Adrenal gland (tissue), 12 donors: ENCODE data around the gene AGBL1. TPM values are rescaled to one million over a fixed set of nuclear protein-coding genes. Genes with fewer than 3 reads are reported as not detected.

Experiments used
- DNase-seq, 7 donors: peaks; one replicate each; pipeline ENCODE4 v3.0.0-alpha.2; 2019 to 2020
- H3K27ac ChIP-seq, 5 donors: fragments of 200-600 bp; sonication (generic) in 4 of 5; 1 replicate in 3 of 5; 2 replicates in 2 of 5; pipeline versions ENCODE4 v1.5.1 to v1.8.0; 2016 to 2020; ENCODE audit warnings: mild to moderate bottlenecking in 1 of 5
- H3K27me3 ChIP-seq: fragments of 200-600 bp; 2 replicates; pipeline ENCODE4 v1.8.0; 2021
- H3K36me3 ChIP-seq, 2 donors: fragments of 200-600 bp; replicated peaks in 1 of 2; 1 replicate in 1 of 2; 2 replicates in 1 of 2; pipeline versions ENCODE4 v1.5.1 to v1.8.0; 2018 to 2022
- H3K4me1 ChIP-seq, 2 donors: fragments of 200-600 bp; replicated peaks in 1 of 2; 1 replicate in 1 of 2; 2 replicates in 1 of 2; pipeline versions ENCODE4 v1.5.1 to v1.8.0; 2018 to 2021
- H3K4me3 ChIP-seq, 4 donors: fragments of 200-600 bp; sonication (generic) in 3 of 4; one replicate each; pipeline ENCODE4 v1.5.1; 2016 to 2018
- H3K9me3 ChIP-seq, 3 donors: fragments of 200-600 bp; sonication (generic) in 1 of 3; replicated peaks in 1 of 3; 1 replicate in 2 of 3; 2 replicates in 1 of 3; pipeline versions ENCODE4 v1.5.1 to v1.8.0; 2016 to 2021
- POLR2A ChIP-seq, 2 donors: fragments of 450-650 bp; IDR thresholded peaks; one replicate each; pipeline ENCODE4 v1.6.1; 2017; ENCODE audit warnings: antibody characterized with exemption in 2 of 2, mild to moderate bottlenecking in 2 of 2, moderate library complexity in 1 of 2
- WGBS, 4 donors: extraction: QIAGEN DNeasy Blood & Tissue Kit in 2 of 4; methylation state at CpG; one replicate each; pipeline versions ENCODE4 v1.1.5 to v1.1.7; 2013 to 2017; 5-methylcytosine and 5-hydroxymethylcytosine counted together
- intact Hi-C, 2 donors: fragments of 100-400 bp; cut with DNase I; formaldehyde crosslinking; loops; one replicate each; pipeline versions ENCODE4 v1.14.1 to v1.15.0; 2022 to 2023
- polyA plus RNA-seq, 3 donors: library from polyadenylated mRNA; stranded (reverse); fragments of 200-250 nt in 2 of 3; fragments of 350-450 nt in 1 of 3; fragmentation: Illumina TruSeq in 1 of 3; extraction: RNeasy Lipid Tissue Mini Kit (QIAGEN cat#74804) in 1 of 3; gene quantifications; one replicate each; pipeline ENCODE4 v1.2.3, GENCODE V29; 2013 to 2014
- total RNA-seq, 9 donors: library from RNA; depleted of rRNA in 4 of 9; stranded (reverse); fragments of >200 nt in 4 of 9; fragments of 120-200 nt in 1 of 9; fragmentation: NEBNext Ultra II Directional in 1 of 9; extraction: Animal tissue kit (Norgen Biotek cat#: 25700) in 1 of 9; gene quantifications; one replicate each; pipeline versions ENCODE4 v1.1.0 to v1.2.4, GENCODE V29; 2013 to 2023
- TF ChIP-seq, protein P1 (sequence below), 6 experiments: fragments of 450-650 bp in 4 of 6; fragments of 200-600 bp in 2 of 6; sonication (generic) in 1 of 6; IDR thresholded peaks; 1 replicate in 5 of 6; 2 replicates in 1 of 6; pipeline versions ENCODE4 v1.5.1 to v1.8.0; 2016 to 2021; ENCODE audit warnings: antibody characterized with exemption in 6 of 6, mild to moderate bottlenecking in 2 of 6, moderate library complexity in 1 of 6
- donor health status: healthy with polysubstance abuse.
- donor health status: Bipolar disorder and iron deficiency.
- donor health status: DM: yes; HTN: yes; CAD: no.
- donor health status: DM: no; HTN: no; CAD: no.
- donor health status: DM: no; HTN: no; CAD: no.
- donor health status: DM: yes; HTN: yes; CAD: no.

Gene AGBL1
- total and polyA plus RNA-seq, 12 donors: 0.04 to 0.07 (median 0.06) TPM; not detected in 9

DNA sequence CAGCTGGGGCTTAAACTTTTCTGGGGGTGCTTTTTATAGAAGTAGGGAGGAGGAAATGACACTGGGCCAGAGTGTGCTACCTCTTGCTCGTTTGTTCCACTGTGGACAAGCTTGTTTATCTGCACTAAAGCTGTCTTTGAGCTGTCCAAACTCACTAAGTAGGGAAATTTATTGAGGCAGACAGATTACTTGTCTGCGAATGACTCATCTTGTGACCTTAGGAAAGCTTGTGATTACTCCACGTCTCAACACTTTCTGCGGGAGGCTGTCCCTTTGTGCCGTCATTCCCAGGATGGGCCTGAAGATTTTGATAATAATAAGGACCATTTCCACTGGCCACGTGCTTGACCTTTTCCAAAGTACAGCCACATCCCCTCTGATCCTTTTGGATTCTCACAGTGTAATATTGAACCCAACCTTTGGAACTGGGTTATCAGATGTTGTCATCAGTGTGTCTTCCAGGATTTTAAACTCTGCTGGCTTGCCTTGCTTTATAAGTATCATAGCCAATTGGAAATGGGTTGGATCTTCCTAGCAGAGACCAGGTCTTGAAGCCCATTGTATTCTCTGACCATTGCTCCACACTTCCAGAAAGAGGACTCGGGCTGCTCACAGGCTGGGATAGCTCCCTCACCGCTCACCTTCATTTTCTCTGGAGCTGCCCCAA is 84.7 kb downstream of the AGBL1 start:
- H3K27ac ChIP-seq: peak overlapping the region in 3 of 5 donors; percentile 15 to 62 (median 50)
- H3K27me3 ChIP-seq: no peaks in the 10 kb centered on the region
- DNase-seq: peak; percentile 30 to 63 (median 55)
- no peaks in the 10 kb centered on the region for H3K36me3 ChIP-seq
- peaks cover 0 to 15% of the 10 kb centered on the region in 2 donors for H3K4me1 ChIP-seq
- WGBS, 4 donors: 23 to 26% (median 25%) methylated on average over 8 of the region's 8 CpGs
- H3K9me3 ChIP-seq: no peaks in the 10 kb centered on the region
- TF ChIP-seq, protein P1, sequence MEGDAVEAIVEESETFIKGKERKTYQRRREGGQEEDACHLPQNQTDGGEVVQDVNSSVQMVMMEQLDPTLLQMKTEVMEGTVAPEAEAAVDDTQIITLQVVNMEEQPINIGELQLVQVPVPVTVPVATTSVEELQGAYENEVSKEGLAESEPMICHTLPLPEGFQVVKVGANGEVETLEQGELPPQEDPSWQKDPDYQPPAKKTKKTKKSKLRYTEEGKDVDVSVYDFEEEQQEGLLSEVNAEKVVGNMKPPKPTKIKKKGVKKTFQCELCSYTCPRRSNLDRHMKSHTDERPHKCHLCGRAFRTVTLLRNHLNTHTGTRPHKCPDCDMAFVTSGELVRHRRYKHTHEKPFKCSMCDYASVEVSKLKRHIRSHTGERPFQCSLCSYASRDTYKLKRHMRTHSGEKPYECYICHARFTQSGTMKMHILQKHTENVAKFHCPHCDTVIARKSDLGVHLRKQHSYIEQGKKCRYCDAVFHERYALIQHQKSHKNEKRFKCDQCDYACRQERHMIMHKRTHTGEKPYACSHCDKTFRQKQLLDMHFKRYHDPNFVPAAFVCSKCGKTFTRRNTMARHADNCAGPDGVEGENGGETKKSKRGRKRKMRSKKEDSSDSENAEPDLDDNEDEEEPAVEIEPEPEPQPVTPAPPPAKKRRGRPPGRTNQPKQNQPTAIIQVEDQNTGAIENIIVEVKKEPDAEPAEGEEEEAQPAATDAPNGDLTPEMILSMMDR (IDR thresholded peaks at IDR 0.05): no peak
- TF ChIP-seq POLR2A (IDR thresholded peaks at IDR 0.05): no peak
- intact Hi-C loops: no loop called here
- H3K4me3 ChIP-seq: no peak overlapping the region

DNA sequence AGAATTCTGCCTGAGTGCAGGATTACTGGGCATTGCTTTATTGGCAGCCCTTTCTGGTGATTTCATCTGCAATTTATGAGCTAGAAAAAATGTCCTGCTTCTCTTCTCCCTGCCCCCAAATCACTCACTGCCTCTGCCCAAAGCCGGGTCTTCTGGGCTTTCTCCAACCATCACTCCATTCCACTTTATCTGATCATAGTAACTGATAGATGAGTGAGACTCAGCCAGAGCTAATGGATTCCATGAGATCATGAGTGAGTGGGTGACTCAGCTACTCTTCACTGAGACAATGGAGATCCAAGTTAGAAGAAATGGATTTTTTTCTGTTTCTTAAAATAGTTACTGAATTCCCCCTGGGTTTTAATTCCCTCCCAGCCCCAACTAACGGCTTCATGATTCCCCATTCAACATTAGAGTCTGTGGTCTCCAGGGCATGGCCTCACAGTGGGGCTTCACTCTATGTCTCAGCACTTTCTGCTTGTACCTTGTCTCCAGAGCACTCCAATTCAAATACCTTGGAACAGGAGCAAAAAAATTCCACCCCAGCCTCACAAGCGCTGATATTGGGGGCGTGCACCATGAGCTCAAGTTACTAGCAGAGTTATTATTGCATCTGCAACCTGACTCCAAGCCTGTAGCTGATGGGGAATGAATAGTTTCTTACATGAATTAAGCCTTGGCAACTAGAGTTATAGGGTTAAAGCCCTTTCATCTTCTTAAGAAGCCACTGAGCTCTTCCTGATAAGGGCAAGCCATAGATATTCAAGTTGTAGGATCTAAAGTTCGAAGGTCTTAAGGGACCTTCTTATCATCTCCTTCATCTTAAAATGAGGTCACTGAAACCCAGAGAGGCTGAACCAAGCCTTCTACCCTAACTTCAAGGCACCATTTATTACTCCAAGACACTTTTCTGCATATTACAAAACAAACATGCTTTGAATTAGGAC is 85.9 kb downstream of the AGBL1 start:
- no peaks in the 10 kb centered on the region for H3K9me3 ChIP-seq
- WGBS, 4 donors: 49 to 69% (median 58%) methylated on average over 5 of the region's 5 CpGs
- no peaks in the 10 kb centered on the region for H3K27me3 ChIP-seq
- DNase-seq: no peak
- peaks cover 0 to 15% of the 10 kb centered on the region in 2 donors for H3K4me1 ChIP-seq
- intact Hi-C loops: no loop called here
- peak overlapping the region in 1 of 5 donors; percentile 62 for H3K27ac ChIP-seq
- TF ChIP-seq POLR2A (IDR thresholded peaks at IDR 0.05): no peak
- TF ChIP-seq, protein P1 (IDR thresholded peaks at IDR 0.05): no peak
- no peaks in the 10 kb centered on the region for H3K36me3 ChIP-seq
- no peak overlapping the region for H3K4me3 ChIP-seq

DNA sequence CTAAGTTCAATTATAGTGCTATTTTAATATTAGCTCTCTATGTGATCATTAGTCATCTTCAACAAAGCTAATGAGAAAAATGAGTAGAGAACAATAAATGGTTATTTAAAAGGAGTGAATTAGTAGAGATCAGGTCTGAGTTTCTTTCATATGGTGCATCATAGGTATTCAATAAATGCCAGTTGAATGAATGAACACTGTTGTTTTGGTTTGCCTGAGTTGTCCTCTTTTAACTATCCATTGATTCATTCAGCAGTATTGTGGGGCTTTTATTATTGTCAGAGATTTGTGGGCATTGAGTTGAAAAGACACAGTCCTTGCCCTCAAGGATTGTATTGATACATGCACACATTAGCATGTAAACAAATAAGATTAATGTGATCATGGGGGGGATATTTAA is 88.2 kb downstream of the AGBL1 start:
- TF ChIP-seq POLR2A (IDR thresholded peaks at IDR 0.05): no peak
- TF ChIP-seq, protein P1 (IDR thresholded peaks at IDR 0.05): no peak
- Histone ChIP-seq H3K27me3 (no peaks in the 10 kb centered on the region), H3K4me3 (no peak overlapping the region), H3K36me3 (no peaks in the 10 kb centered on the region), H3K27ac (no peak overlapping the region), H3K9me3 (no peaks in the 10 kb centered on the region), H3K4me1 (peaks cover 0 to 15% of the 10 kb centered on the region in 2 donors)
- intact Hi-C loops: no loop called here
- no peak for DNase-seq

DNA sequence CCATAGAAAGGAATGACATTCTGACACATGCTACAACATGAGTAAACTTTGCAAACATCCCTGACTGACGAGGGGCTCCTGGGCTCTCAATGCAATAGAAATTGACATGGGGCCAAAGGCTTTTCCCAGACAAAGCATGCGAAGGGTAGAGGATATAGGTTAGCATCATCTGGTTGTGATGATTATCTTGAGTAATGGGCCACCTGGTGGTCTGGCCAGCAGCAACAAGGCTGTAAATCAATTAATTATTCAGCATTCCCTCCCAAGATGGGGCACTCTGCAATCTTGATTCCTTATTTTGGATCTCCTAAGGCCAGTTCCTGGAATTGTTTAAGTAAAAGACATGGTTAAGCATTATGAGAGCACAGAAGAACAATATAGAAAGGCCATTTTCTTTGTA is 99.2 kb downstream of the AGBL1 start:
- no peaks in the 10 kb centered on the region for H3K4me1 ChIP-seq
- intact Hi-C loops: no loop called here
- H3K4me3 ChIP-seq: no peak overlapping the region
- no peaks in the 10 kb centered on the region for H3K27me3 ChIP-seq
- no peak for TF ChIP-seq POLR2A (IDR thresholded peaks at IDR 0.05)
- TF ChIP-seq, protein P1 (IDR thresholded peaks at IDR 0.05): no peak
- DNase-seq: no peak
- H3K36me3 ChIP-seq: no peaks in the 10 kb centered on the region
- 25 to 39% (median 29%) methylated on average over 2 of the region's 2 CpGs for WGBS, 4 donors
- H3K27ac ChIP-seq: no peak overlapping the region
- H3K9me3 ChIP-seq: no peaks in the 10 kb centered on the region
